ENCODE measurements around the gene KLF4.
A peak's percentile ranks its signal among the peaks of the same experiment; 100 is the strongest.

- TF ChIP-seq, protein P1, sequence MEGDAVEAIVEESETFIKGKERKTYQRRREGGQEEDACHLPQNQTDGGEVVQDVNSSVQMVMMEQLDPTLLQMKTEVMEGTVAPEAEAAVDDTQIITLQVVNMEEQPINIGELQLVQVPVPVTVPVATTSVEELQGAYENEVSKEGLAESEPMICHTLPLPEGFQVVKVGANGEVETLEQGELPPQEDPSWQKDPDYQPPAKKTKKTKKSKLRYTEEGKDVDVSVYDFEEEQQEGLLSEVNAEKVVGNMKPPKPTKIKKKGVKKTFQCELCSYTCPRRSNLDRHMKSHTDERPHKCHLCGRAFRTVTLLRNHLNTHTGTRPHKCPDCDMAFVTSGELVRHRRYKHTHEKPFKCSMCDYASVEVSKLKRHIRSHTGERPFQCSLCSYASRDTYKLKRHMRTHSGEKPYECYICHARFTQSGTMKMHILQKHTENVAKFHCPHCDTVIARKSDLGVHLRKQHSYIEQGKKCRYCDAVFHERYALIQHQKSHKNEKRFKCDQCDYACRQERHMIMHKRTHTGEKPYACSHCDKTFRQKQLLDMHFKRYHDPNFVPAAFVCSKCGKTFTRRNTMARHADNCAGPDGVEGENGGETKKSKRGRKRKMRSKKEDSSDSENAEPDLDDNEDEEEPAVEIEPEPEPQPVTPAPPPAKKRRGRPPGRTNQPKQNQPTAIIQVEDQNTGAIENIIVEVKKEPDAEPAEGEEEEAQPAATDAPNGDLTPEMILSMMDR (conservative IDR thresholded peaks at IDR 0.05; ENCODE audit: low read length), result peak; percentile 43; the same call in 1 of the 2 replicates
- TF ChIP-seq EZH2phosphoT487 (IDR thresholded peaks at IDR 0.05; ENCODE audit: borderline replicate concordance, low read depth, low read length), result no peak
Observed at GRCh38 chr9:107465467-107466451, 23.8 kb downstream of the KLF4 start.
